ENCODE measurements around the gene KCTD21.

- TF ChIP-seq, protein P1, sequence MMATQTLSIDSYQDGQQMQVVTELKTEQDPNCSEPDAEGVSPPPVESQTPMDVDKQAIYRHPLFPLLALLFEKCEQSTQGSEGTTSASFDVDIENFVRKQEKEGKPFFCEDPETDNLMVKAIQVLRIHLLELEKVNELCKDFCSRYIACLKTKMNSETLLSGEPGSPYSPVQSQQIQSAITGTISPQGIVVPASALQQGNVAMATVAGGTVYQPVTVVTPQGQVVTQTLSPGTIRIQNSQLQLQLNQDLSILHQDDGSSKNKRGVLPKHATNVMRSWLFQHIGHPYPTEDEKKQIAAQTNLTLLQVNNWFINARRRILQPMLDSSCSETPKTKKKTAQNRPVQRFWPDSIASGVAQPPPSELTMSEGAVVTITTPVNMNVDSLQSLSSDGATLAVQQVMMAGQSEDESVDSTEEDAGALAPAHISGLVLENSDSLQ (IDR thresholded peaks at IDR 0.05): no peak
- no peak for TF ChIP-seq ARNT (IDR thresholded peaks at IDR 0.05)
- TF ChIP-seq FOXA1 (IDR thresholded peaks at IDR 0.05): no peak
- TF ChIP-seq ELF4 (IDR thresholded peaks at IDR 0.05): no peak
- TF ChIP-seq NFRKB (IDR thresholded peaks at IDR 0.05): no peak
Measured at GRCh38 chr11:78181185-78181584, 7.2 kb downstream of the KCTD21 start.

All from HEK293T (cell line).